ENCODE data around the gene TMPRSS7. TPM values are rescaled to one million over a fixed set of nuclear protein-coding genes. Genes with fewer than 3 reads are reported as not detected.

Gene TMPRSS7
- total and polyA plus RNA-seq, 2 experiments from 2014 or later = not detected

- no peak overlapping the region for H3K4me3 ChIP-seq
- peaks cover 27% of the 10 kb centered on the region for H3K36me3 Mint-ChIP-seq (ENCODE audit: low read depth)
- no peaks in the 10 kb centered on the region for H3K27me3 ChIP-seq (ENCODE audit: insufficient read depth)
- H3K4me1 Mint-ChIP-seq = no peaks in the 10 kb centered on the region
- no peak overlapping the region for H2AFZ ChIP-seq
- no peak for TF ChIP-seq ZNF462 (CRISPR knock-in tag; IDR thresholded peaks at IDR 0.05)
- no peak for TF ChIP-seq STAT1 (IDR thresholded peaks at IDR 0.05; ENCODE audit: unreplicated experiment)
- TF ChIP-seq ZNF114 (CRISPR knock-in tag; IDR thresholded peaks at IDR 0.05) = no peak
- no peak for TF ChIP-seq EZH2phosphoT487 (IDR thresholded peaks at IDR 0.05; ENCODE audit: unreplicated experiment)
- TF ChIP-seq POLR2AphosphoS5 (IDR thresholded peaks at IDR 0.05; ENCODE audit: low read depth) = no peak
- no peak for TF ChIP-seq ZNF331 (CRISPR knock-in tag; IDR thresholded peaks at IDR 0.05; ENCODE audit: low read depth)
- TF ChIP-seq CTCF (conservative IDR thresholded peaks at IDR 0.05; ENCODE audit: low read depth in 2 of 2) = no peak
- TF ChIP-seq ETS1 (IDR thresholded peaks at IDR 0.05) = no peak
- TF ChIP-seq EZH2 (IDR thresholded peaks at IDR 0.05; ENCODE audit: low read depth, unreplicated experiment) = no peak
- TF ChIP-seq NANOG (IDR thresholded peaks at IDR 0.05; ENCODE audit: borderline replicate concordance) = no peak
- no peak for TF ChIP-seq CREB1 (CRISPR knock-in tag; IDR thresholded peaks at IDR 0.05; ENCODE audit: low read depth)
- TF ChIP-seq, protein P1, sequence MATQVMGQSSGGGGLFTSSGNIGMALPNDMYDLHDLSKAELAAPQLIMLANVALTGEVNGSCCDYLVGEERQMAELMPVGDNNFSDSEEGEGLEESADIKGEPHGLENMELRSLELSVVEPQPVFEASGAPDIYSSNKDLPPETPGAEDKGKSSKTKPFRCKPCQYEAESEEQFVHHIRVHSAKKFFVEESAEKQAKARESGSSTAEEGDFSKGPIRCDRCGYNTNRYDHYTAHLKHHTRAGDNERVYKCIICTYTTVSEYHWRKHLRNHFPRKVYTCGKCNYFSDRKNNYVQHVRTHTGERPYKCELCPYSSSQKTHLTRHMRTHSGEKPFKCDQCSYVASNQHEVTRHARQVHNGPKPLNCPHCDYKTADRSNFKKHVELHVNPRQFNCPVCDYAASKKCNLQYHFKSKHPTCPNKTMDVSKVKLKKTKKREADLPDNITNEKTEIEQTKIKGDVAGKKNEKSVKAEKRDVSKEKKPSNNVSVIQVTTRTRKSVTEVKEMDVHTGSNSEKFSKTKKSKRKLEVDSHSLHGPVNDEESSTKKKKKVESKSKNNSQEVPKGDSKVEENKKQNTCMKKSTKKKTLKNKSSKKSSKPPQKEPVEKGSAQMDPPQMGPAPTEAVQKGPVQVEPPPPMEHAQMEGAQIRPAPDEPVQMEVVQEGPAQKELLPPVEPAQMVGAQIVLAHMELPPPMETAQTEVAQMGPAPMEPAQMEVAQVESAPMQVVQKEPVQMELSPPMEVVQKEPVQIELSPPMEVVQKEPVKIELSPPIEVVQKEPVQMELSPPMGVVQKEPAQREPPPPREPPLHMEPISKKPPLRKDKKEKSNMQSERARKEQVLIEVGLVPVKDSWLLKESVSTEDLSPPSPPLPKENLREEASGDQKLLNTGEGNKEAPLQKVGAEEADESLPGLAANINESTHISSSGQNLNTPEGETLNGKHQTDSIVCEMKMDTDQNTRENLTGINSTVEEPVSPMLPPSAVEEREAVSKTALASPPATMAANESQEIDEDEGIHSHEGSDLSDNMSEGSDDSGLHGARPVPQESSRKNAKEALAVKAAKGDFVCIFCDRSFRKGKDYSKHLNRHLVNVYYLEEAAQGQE (IDR thresholded peaks at IDR 0.05; ENCODE audit: unreplicated experiment) = no peak
- TF ChIP-seq JUNB (IDR thresholded peaks at IDR 0.05; ENCODE audit: unreplicated experiment) = no peak
- H3K27me3 Mint-ChIP-seq (ENCODE audit: insufficient read depth, low read depth, poor library complexity) = no peaks in the 10 kb centered on the region
- no peaks in the 10 kb centered on the region for H3K4me1 ChIP-seq (ENCODE audit: insufficient read depth)
- peaks cover 8% of the 10 kb centered on the region; the same call in 1 of the 2 replicates for H3K79me2 ChIP-seq (replicated peaks; ENCODE audit: insufficient read depth)
- no peak overlapping the region for H3K27ac ChIP-seq (ENCODE audit: low read depth)
- H3K4me2 ChIP-seq = no peak overlapping the region
- H3F3A ChIP-seq (replicated peaks; ENCODE audit: low read depth) = no peaks in the 10 kb centered on the region
- no peak for DNase-seq (ENCODE audit: low spot score)
- no peaks in the 10 kb centered on the region for H3K36me3 ChIP-seq (ENCODE audit: insufficient read depth)
- no peaks in the 10 kb centered on the region for H3K9me2 ChIP-seq (ENCODE audit: insufficient read depth)
- no peaks in the 10 kb centered on the region for H3K9me3 Mint-ChIP-seq
- no peaks in the 10 kb centered on the region; the same call in 1 of the 2 replicates for H4K20me1 ChIP-seq (replicated peaks; ENCODE audit: insufficient read depth)
- ATAC-seq = no peak
- H3K4me3 Mint-ChIP-seq = no peak overlapping the region
- H3K27ac Mint-ChIP-seq = no peak overlapping the region
These were observed 47.7 kb upstream of the TMPRSS7 start for GRCh38 chr3:111986800-111987199.

All from GM23338 (cell line).